Peyer's patch (tissue), 4 donors: Measurements from ENCODE around the gene ATP2C1. TPM values are rescaled to one million over a fixed set of nuclear protein-coding genes. Genes with fewer than 3 reads are reported as not detected.
A peak's percentile ranks its signal among the peaks of the same experiment; 100 is the strongest.
"Not testable (repeated sequence)": the region's sequence is repeated elsewhere in the genome, so short reads cannot be mapped to it uniquely, and the experiment has no call there.

ENCODE experiments used
- DNase-seq, 3 donors: peaks; one replicate each; pipeline ENCODE4 v3.0.0-alpha.2; 2017 to 2019
- H3K27ac ChIP-seq, 4 donors: fragments of 200-600 bp; sonication (generic); one replicate each; pipeline ENCODE4 v1.5.1; 2016 to 2019
- H3K27me3 ChIP-seq, 2 donors: fragments of 200-600 bp; sonication (generic); one replicate each; pipeline ENCODE4 v1.5.1; 2019
- H3K36me3 ChIP-seq, 3 donors: fragments of 200-600 bp; sonication (generic); one replicate each; pipeline ENCODE4 v1.5.1; 2016 to 2019
- H3K4me1 ChIP-seq, 4 donors: fragments of 200-600 bp; sonication (generic); one replicate each; pipeline ENCODE4 v1.5.1; 2016 to 2019
- H3K4me3 ChIP-seq, 4 donors: fragments of 200-600 bp; sonication (generic); 1 replicate in 3 of 4; 2 replicates in 1 of 4; pipeline ENCODE4 v1.5.1; 2016 to 2019; ENCODE audit warnings: mild to moderate bottlenecking in 1 of 4
- H3K9me3 ChIP-seq, 4 donors: fragments of 200-600 bp; sonication (generic); one replicate each; pipeline ENCODE4 v1.5.1; 2016 to 2019; ENCODE audit warnings: mild to moderate bottlenecking in 1 of 4
- CTCF ChIP-seq, 6 experiments: fragments of 450-650 bp in 4 of 6; fragments of 200-600 bp in 2 of 6; sonication (generic) in 1 of 6; IDR thresholded peaks; one replicate each; pipeline ENCODE4 v1.5.1; 2017 to 2019; ENCODE audit warnings: antibody characterized with exemption in 6 of 6, mild to moderate bottlenecking in 3 of 6, moderate library complexity in 1 of 6
- POLR2A ChIP-seq, 2 donors: fragments of 450-650 bp; IDR thresholded peaks; one replicate each; pipeline ENCODE4 v1.5.1; 2017; ENCODE audit warnings: antibody characterized with exemption in 2 of 2, mild to moderate bottlenecking in 2 of 2, moderate library complexity in 2 of 2
- total RNA-seq, 4 donors: library from RNA; depleted of rRNA; stranded (reverse); fragments of >200 nt; gene quantifications; one replicate each; pipeline ENCODE4 v1.1.0, GENCODE V29; 2016

Gene ATP2C1
- total RNA-seq, 4 donors from 2014 or later, result 32.2 to 49.5 (median 40.8) TPM

DNA sequence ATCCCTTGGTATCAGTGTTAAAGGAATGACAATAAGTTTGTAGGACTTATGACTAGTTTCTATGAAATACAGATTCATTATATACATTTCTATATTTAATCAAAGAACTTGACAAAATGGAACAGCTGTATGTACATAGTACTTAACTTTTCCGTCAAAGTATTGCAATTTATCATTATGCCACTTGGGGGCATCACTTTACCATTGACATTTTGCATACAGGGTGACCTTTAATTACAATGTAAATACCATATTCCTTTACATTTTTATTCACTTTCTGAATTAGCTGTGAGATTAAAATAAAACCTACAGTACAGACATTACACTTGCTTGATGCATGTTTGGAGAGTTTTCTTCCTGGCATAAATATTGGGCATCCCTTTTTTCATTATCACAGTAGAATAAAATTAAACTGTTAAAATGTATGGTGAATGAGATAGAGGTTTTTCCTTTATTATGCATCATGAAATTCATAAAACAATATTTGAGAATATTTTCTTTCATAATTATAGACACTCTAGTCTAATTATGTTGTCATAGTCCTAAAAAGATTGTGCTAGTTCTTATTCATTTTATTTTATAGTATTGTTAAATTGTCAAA is 139.7 kb downstream of the ATP2C1 start:
- no peak overlapping the region for H3K4me3 ChIP-seq
- no peaks in the 10 kb centered on the region for H3K27me3 ChIP-seq
- DNase-seq, result no peak
- H3K36me3 ChIP-seq, result peaks cover 0 to 4% (median 0%) of the 10 kb centered on the region in 3 donors
- H3K27ac ChIP-seq, result no peak overlapping the region
- no peaks in the 10 kb centered on the region for H3K4me1 ChIP-seq
- TF ChIP-seq POLR2A (IDR thresholded peaks at IDR 0.05) (no peak), CTCF (IDR thresholded peaks at IDR 0.05) (peak; percentile 20 to 79 (median 70))
- no peaks in the 10 kb centered on the region for H3K9me3 ChIP-seq

DNA sequence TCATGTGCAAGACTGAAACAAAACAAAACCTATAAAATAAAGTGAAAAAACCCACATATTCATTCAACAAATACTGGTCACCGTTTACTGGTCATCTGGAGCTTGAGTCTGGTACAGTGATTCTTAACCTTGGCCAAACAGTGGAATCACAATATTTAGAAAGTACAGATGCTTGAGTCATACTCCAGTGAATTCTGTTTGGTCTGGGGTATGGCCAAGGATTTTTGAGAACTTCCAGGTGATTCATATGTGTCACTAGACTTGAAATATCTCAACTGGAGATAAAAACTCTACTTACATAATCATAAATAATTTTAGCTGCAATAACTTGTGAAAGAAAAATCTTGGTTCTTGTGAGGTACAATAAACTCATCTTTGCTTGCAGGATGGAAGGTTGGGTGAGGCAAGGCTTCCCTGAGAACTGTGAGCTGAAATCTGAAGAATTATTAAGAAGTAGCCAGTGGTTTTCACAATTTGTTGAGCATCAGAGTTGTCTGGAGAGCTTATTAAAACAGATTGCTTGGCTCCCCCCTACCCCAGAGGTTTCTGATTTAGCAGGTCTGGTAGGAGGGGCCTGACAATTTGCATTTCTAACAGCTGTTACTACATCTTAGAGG is 142.4 kb downstream of the ATP2C1 start:
- DNase-seq, result no peak
- no peak overlapping the region for H3K27ac ChIP-seq
- H3K36me3 ChIP-seq, result peaks cover 0 to 4% (median 0%) of the 10 kb centered on the region in 3 donors
- H3K9me3 ChIP-seq, result no peaks in the 10 kb centered on the region
- no peaks in the 10 kb centered on the region for H3K27me3 ChIP-seq
- no peak overlapping the region for H3K4me3 ChIP-seq
- no peaks in the 10 kb centered on the region for H3K4me1 ChIP-seq
- TF ChIP-seq CTCF (IDR thresholded peaks at IDR 0.05) (no peak), POLR2A (IDR thresholded peaks at IDR 0.05) (no peak)

- H3K9me3 ChIP-seq, result no peaks in the 10 kb centered on the region
- peaks cover 0 to 4% (median 0%) of the 10 kb centered on the region in 3 donors for H3K36me3 ChIP-seq
- H3K27ac ChIP-seq, result no peak overlapping the region
- no peak for TF ChIP-seq POLR2A (IDR thresholded peaks at IDR 0.05)
- no peak for DNase-seq
- no peaks in the 10 kb centered on the region for H3K27me3 ChIP-seq
- H3K4me3 ChIP-seq, result no peak overlapping the region
- no peaks in the 10 kb centered on the region for H3K4me1 ChIP-seq
These were observed 143.1 kb downstream of the ATP2C1 start for GRCh38 chr3:131036986-131037385.

DNA sequence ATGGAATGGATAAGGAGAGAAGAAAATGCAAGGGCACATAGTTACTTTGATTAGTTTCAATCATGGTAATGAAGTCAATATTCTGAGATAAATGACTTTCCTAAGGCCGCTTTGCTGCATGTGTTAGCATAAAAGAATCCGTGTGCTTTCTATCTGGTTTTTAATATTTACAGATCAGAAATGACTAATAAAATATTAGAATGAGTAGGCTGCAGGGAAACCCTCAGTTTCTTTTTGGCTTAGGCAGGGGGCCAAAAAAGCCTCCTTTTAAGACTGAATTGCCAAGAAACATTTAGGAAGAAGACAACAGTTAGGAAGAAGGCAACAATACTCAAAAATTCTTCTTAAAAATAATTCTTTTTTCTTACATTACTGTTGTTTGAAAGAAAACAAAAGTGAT is 144.4 kb downstream of the ATP2C1 start:
- TF ChIP-seq POLR2A (IDR thresholded peaks at IDR 0.05) (no peak), CTCF (IDR thresholded peaks at IDR 0.05) (no peak)
- Histone ChIP-seq H3K27me3 (no peaks in the 10 kb centered on the region), H3K9me3 (no peaks in the 10 kb centered on the region), H3K4me3 (no peak overlapping the region), H3K4me1 (no peaks in the 10 kb centered on the region), H3K36me3 (no peaks in the 10 kb centered on the region), H3K27ac (no peak overlapping the region)
- DNase-seq, result no peak

DNA sequence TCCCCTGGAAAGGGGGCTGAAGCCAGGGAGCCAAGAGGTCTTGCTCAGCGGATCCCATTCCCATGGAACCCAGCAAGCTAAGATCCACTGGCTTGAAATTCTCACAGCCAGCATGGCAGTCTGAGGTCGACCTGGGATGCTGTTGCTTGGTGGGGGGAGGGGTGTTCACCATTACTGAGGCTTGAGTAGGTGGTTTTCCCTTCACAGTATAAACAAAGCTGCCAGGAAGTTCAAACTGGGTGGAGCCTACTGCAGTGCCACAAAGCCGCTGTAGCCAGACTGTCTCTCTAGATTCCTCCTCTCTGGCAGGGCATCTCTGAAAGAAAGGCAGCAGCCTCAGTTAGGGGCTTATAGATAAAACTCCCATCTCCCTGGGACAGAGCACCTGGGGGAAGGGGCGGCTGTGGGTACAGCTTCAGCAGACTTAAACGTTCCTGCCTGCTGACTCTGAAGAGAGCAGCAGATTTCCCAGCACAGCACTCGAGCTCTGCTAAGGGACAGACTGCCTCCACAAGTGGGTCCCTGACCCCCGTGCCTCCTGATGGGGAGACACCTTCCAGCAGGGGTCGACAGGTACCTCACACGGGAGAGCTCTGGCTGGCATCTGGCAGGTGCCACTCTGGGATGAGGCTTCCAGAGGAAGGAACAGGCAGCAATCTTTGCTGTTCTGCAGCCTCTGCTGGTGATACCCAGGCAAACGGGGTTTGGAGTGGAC is 148.5 kb downstream of the ATP2C1 start:
- H3K4me1 ChIP-seq, H3K27ac ChIP-seq, H3K4me3 ChIP-seq, H3K36me3 ChIP-seq, H3K9me3 ChIP-seq, H3K27me3 ChIP-seq: not testable (repeated sequence)
- peak in 1 of 3 donors; percentile 56 for DNase-seq

GRCh38 chr3:131047582-131047981 is 153.7 kb downstream of the ATP2C1 start:
- no peak for TF ChIP-seq CTCF (IDR thresholded peaks at IDR 0.05)
- TF ChIP-seq POLR2A (IDR thresholded peaks at IDR 0.05), result no peak
- Histone ChIP-seq H3K4me1 (no peaks in the 10 kb centered on the region), H3K36me3 (no peaks in the 10 kb centered on the region), H3K4me3 (no peak overlapping the region), H3K27me3 (no peaks in the 10 kb centered on the region), H3K27ac (no peak overlapping the region), H3K9me3 (no peaks in the 10 kb centered on the region)
- DNase-seq, result no peak
